ENCODE measurements around the gene KCNE3.

The KCNE3 gene

DNA sequence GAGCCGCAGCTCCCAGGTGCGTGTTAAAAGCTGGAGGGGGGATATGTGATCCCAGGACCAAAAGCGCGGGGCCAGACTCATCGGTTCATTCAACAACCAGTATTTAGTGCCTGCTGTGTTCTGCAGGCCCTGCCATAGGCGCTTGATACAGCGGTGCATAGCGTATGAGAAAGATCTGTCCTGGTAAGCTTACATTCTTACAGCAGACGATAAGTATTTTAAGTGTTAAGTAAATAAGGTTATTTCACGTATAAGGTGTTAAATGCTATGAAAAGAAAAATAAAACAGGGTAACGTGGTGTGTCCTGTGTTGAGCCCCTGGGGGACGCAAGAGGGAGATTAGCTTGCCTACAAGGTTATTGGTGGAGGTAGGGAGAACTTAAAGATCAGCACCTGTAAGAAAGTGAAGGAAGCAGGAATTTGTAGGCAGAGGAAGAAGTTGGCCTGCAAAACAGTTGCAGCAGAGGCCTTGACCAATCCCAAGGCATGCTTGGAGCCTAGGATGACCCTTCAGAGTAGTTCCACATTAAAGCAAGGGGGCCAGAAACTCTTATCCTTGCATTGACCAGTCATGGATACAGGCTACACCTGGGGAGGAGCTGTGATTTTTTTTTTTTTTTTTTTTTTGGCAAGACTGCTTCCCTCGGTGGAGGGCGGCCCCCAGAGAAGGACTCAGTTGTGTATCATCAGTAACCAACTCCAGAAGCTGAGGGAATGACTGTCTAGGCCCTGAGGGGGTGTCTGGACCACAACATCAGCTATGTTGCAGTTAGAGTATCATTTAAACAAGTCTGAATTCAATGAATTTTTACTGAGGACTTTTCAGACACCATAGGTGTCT, 26.7 kb upstream of the KCNE3 start:
- no peak for DNase-seq (ENCODE audit: low read depth, low spot score)
- peak overlapping the region; percentile 51 for H3K4me3 ChIP-seq (ENCODE audit: low read depth, low read length)

DNA sequence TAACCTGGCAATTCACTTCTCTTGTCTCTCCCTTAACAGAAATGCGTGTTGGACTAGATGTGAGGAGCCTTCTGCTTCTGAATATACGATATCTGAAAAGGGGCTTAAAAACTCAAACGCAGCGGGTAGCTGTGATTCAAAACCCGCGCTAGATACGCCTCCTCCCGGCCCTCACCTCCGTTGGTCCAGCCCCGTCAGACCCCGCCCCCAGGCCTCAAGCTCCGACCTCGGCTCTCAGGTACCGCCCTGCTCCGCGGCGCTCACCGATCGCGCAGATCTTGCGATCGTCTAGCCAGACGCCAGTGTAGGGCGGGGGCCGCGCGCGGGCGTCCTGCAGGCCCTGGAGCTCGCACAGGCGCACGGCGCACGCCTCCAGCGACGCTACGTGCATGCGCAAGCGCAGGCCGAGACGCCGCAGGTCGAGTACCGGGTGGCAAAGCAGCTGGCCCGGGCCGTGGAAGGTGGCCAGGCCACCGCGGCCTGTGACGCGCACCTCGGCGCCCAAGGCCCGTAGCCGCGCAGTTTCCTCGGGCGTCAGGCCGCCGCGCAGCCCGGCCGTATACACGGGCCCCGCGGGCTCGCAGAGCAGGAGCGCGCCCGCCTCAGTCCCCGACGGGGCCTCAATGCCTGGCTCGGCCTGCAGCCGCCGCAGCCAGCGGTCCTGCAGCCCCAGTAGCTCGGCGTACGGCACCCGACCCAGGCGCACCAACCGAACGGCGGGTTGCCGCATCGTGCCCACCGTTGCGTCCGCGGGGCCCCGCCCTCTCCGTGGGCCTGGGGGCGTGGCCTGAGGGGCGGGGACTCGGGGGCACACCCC, 25.8 kb upstream of the KCNE3 start, which contains the start of gene LIPT2:
Gene LIPT2, minus strand, starts transcription at position 751 of the 817 bp plus-strand sequence. Its CDS starts 21 bp downstream, at position 730.
- DNase-seq (ENCODE audit: low read depth, low spot score) = peak; percentile 98
- in situ Hi-C loops (cut with HindIII; ENCODE audit: low sequenced_read_pairs) = no loop called here
- TF ChIP-seq, protein P1, sequence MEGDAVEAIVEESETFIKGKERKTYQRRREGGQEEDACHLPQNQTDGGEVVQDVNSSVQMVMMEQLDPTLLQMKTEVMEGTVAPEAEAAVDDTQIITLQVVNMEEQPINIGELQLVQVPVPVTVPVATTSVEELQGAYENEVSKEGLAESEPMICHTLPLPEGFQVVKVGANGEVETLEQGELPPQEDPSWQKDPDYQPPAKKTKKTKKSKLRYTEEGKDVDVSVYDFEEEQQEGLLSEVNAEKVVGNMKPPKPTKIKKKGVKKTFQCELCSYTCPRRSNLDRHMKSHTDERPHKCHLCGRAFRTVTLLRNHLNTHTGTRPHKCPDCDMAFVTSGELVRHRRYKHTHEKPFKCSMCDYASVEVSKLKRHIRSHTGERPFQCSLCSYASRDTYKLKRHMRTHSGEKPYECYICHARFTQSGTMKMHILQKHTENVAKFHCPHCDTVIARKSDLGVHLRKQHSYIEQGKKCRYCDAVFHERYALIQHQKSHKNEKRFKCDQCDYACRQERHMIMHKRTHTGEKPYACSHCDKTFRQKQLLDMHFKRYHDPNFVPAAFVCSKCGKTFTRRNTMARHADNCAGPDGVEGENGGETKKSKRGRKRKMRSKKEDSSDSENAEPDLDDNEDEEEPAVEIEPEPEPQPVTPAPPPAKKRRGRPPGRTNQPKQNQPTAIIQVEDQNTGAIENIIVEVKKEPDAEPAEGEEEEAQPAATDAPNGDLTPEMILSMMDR (IDR thresholded peaks at IDR 0.05; ENCODE audit: low read depth, low read length) = no peak
- H3K4me3 ChIP-seq (ENCODE audit: low read depth, low read length) = peak within 1 kb of the TSS; percentile 51

More for the DNA sequence above, 26.7 kb upstream of the KCNE3 start:
- TF ChIP-seq, protein P1 (IDR thresholded peaks at IDR 0.05; ENCODE audit: low read depth, low read length) = no peak
- in situ Hi-C loops (cut with HindIII; ENCODE audit: low sequenced_read_pairs) = no loop called here

DNA sequence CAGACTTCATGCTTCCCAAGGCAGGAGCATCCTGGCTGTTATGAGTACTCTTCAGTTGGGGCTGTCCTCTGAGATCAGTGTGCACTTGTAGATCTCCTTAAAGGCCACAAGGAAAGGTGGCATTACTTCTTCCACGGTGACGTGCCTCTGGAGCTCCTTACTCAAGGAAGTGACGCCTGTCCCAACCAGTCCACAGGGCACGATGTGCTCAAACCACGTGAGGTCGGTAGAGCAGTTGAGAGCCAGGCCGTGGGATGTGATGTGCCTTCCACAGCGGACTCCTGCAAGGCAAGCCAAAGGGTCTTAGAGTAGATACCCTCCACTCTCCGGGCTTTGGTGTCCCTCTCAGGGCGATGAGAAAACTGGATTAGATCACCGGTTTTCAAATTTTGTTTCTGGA, 24.7 kb upstream of the KCNE3 start:
- no peak for DNase-seq (ENCODE audit: low read depth, low spot score)
- TF ChIP-seq, protein P1 (IDR thresholded peaks at IDR 0.05; ENCODE audit: low read depth, low read length) = no peak
- in situ Hi-C loops (cut with HindIII; ENCODE audit: low sequenced_read_pairs) = no loop called here
- no peak overlapping the region for H3K4me3 ChIP-seq (ENCODE audit: low read depth, low read length)

DNA sequence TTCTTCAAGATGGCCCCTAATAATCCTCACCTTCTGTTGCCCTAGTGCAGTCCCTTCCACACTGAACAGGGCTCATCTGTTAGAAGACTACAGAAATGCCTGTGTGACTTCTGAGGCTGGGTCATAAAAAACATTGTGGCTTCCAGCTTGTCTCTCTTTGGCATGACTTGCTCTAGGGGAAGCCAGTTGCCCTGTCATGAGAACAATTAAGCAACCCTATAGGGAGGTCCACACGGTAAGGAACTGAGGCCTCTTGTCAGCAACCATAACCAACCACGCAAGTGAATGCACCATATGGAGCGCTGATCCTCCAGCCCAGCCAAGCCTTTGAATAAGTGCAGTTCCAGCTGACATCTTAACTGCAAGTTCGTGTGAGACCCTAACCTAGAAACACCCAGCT, 23.6 kb upstream of the KCNE3 start:
- TF ChIP-seq, protein P1 (IDR thresholded peaks at IDR 0.05; ENCODE audit: low read depth, low read length) = no peak
- in situ Hi-C loops (cut with HindIII; ENCODE audit: low sequenced_read_pairs) = no loop called here
- no peak for DNase-seq (ENCODE audit: low read depth, low spot score)
- H3K4me3 ChIP-seq (ENCODE audit: low read depth, low read length) = no peak overlapping the region

DNA sequence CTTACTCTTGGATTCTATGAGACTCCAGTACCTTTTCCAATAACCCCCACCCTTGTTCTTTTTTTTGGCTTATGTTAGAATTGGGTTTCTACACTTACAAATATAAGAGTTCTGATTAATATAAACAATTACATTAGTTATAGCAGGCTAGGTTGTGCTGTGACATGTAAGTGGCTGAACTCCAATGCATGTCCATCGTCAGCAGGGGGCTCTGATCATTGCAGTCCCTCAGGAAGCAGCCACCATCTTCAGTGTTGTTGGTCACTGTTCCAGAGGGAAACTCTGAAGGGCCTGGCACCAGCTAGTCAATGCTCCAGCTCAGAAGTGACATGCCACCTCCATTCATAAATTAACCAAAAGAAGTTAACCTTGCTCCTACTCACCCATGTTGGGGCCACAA, 20.5 kb upstream of the KCNE3 start:
- no peak for DNase-seq (ENCODE audit: low read depth, low spot score)
- in situ Hi-C loops (cut with HindIII; ENCODE audit: low sequenced_read_pairs) = no loop called here
- no peak overlapping the region for H3K4me3 ChIP-seq (ENCODE audit: low read depth, low read length)
- TF ChIP-seq, protein P1 (IDR thresholded peaks at IDR 0.05; ENCODE audit: low read depth, low read length) = peak; percentile 27

DNA sequence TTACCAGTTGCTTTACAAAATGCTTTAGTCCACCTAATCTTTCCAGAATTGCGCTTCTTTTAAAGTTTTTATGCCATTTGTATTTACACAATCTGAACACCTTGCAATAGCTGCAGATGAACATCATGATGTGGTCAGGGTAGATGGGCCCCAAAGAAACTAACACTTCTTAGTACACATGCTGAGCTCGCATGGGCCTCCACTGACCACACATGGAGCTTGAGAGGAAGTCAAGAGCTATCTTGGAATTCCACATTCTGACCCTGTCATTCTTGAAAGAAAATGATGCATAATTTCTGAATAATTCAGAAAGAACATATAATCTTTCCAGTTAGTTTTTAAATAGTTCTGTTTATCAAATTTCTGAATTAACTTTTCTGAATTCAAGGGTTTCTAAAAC, 18.5 kb upstream of the KCNE3 start:
- no peak for DNase-seq (ENCODE audit: low read depth, low spot score)
- TF ChIP-seq, protein P1 (IDR thresholded peaks at IDR 0.05; ENCODE audit: low read depth, low read length) = no peak
- in situ Hi-C loops (cut with HindIII; ENCODE audit: low sequenced_read_pairs) = no loop called here
- no peak overlapping the region for H3K4me3 ChIP-seq (ENCODE audit: low read depth, low read length)

Data from astrocyte of the spinal cord (primary cell).